Endothelial cell of umbilical vein (primary cell): ENCODE data around the gene SLC11A2. TPM values are rescaled to one million over a fixed set of nuclear protein-coding genes. Genes with fewer than 3 reads are reported as not detected.

Source experiments
- BruUV-seq: library from RNA; stranded (reverse); fragments of 400-500 nt; replicated peaks from 2 replicates; lab custom pipeline; 2021; lab: Mats Ljungman, UMichigan
- CTCF ChIA-PET: fragments of 300-600, 350-600 bp; sonication (Branson Sonifier 250); formaldehyde crosslinking; loops from one replicate; lab custom pipeline; 2021; ENCODE audit warnings: antibody characterized with exemption, inconsistent platforms; lab: Charles Lee
- POLR2A ChIA-PET: fragments of 300-600, 350-600 bp; sonication (Branson Sonifier 250); formaldehyde crosslinking; loops from one replicate; lab custom pipeline; 2021; ENCODE audit warnings: antibody characterized with exemption, inconsistent platforms; lab: Charles Lee
- DNase-seq: peaks from one replicate; pipeline ENCODE4 v3.0.0-alpha.2; 2011; ENCODE audit warnings: low read depth, low spot score
- FAIRE-seq: peaks from 2 replicates; lab custom pipeline; 2011; peaks lifted over from hg19 to GRCh38; lab: Jason Lieb, UNC
- H2AFZ ChIP-seq: 2 replicates; pipeline ENCODE4 v1.6.0; 2012; ENCODE audit warnings: low read depth, low read length, control low read depth, inconsistent platforms
- H3K27ac ChIP-seq: 2 replicates; pipeline ENCODE4 v1.5.1; 2011; ENCODE audit warnings: low read depth, mild to moderate bottlenecking, control low read depth, low read length, moderate library complexity; ENCODE audit not compliant: insufficient read depth
- H3K27me3 ChIP-seq, 2 experiments: 2 replicates each; pipeline versions ENCODE4 v1.6.0 to v1.6.1; 2011; ENCODE audit warnings: low read length in 2 of 2, mixed read lengths in 1 of 2; ENCODE audit not compliant: control insufficient read depth in 2 of 2, insufficient read depth in 2 of 2
- H3K36me3 ChIP-seq, 2 experiments: 2 replicates in 1 of 2; 3 replicates in 1 of 2; pipeline ENCODE4 v1.5.1; 2011; ENCODE audit warnings: low read length in 2 of 2, mild to moderate bottlenecking in 1 of 2, moderate library complexity in 1 of 2; ENCODE audit not compliant: control insufficient read depth in 2 of 2, insufficient read depth in 2 of 2; ENCODE audit errors: extremely low read depth in 1 of 2
- H3K4me1 ChIP-seq: 3 replicates; pipeline ENCODE4 v1.5.1; 2011; ENCODE audit warnings: mild to moderate bottlenecking, low read length; ENCODE audit not compliant: control insufficient read depth, insufficient read depth; ENCODE audit errors: extremely low read depth
- H3K4me2 ChIP-seq: 2 replicates; pipeline ENCODE4 v1.6.1; 2011; ENCODE audit warnings: low read length, control low read depth, mixed read lengths; ENCODE audit not compliant: insufficient read depth
- H3K4me3 ChIP-seq, 3 experiments: fragments of 200-600 bp in 1 of 3; sonication (generic), shearing (Covaris generic) in 1 of 3; replicated peaks in 1 of 3; 2 replicates each; pipeline ENCODE4 v1.5.1; 2011 to 2016; ENCODE audit warnings: control low read depth in 3 of 3, low read length in 3 of 3, mild to moderate bottlenecking in 2 of 3, inconsistent platforms in 1 of 3, low read depth in 1 of 3, moderate library complexity in 1 of 3; ENCODE audit not compliant: insufficient read depth in 1 of 3
- H3K79me2 ChIP-seq: 2 replicates; pipeline ENCODE4 v1.6.0; 2012; ENCODE audit warnings: low read length, inconsistent platforms; ENCODE audit not compliant: control insufficient read depth, insufficient read depth
- H3K9ac ChIP-seq: replicated peaks from 2 replicates; pipeline ENCODE3; 2011; ENCODE audit warnings: low read length, control low read depth; ENCODE audit not compliant: insufficient read depth; ENCODE audit errors: extremely low read depth
- H3K9me1 ChIP-seq: replicated peaks from 3 replicates; pipeline ENCODE4 v1.6.0; 2011; ENCODE audit warnings: mild to moderate bottlenecking, low read length; ENCODE audit not compliant: control insufficient read depth, insufficient read depth; ENCODE audit errors: extremely low read depth
- H3K9me3 ChIP-seq: replicated peaks from 2 replicates; pipeline ENCODE4 v1.5.1; 2012; ENCODE audit warnings: low read length, inconsistent platforms; ENCODE audit not compliant: control insufficient read depth, insufficient read depth
- H4K20me1 ChIP-seq: replicated peaks from 2 replicates; pipeline ENCODE3; 2011; ENCODE audit warnings: mild to moderate bottlenecking, low read length; ENCODE audit not compliant: control insufficient read depth, insufficient read depth; ENCODE audit errors: extremely low read depth
- CTCF ChIP-seq, 2 donors: IDR thresholded peaks; 1 replicate in 1 of 2; 2 replicates in 1 of 2; pipeline ENCODE4 v1.5.1; 2011; ENCODE audit warnings: low read length in 2 of 2, mild to moderate bottlenecking in 2 of 2, moderate library complexity in 2 of 2, control low read depth in 1 of 2, inconsistent platforms in 1 of 2, low read depth in 1 of 2; ENCODE audit not compliant: insufficient read depth in 1 of 2; ENCODE audit errors: extremely low read depth in 1 of 2
- EZH2 ChIP-seq: IDR thresholded peaks from 2 replicates; pipeline ENCODE4 v1.6.1; 2012; ENCODE audit warnings: borderline replicate concordance, low read depth, mild to moderate bottlenecking, moderate library complexity, low read length, inconsistent platforms; ENCODE audit not compliant: severe bottlenecking
- FOS ChIP-seq: IDR thresholded peaks from 2 replicates; pipeline ENCODE4 v1.6.1; 2011; ENCODE audit warnings: mild to moderate bottlenecking, low read length, moderate library complexity, borderline replicate concordance; ENCODE audit not compliant: insufficient read depth
- GATA2 ChIP-seq: IDR thresholded peaks from 2 replicates; pipeline ENCODE4 v1.7.0; 2011; ENCODE audit warnings: low read depth, mild to moderate bottlenecking, moderate library complexity, mixed read lengths, low read length; ENCODE audit not compliant: insufficient read length, insufficient read depth
- JUN ChIP-seq: IDR thresholded peaks from 2 replicates; pipeline ENCODE4 v1.6.1; 2011; ENCODE audit warnings: borderline replicate concordance, low read depth; ENCODE audit not compliant: insufficient read length, insufficient read depth
- MAX ChIP-seq: IDR thresholded peaks from 2 replicates; pipeline ENCODE4 v1.6.1; 2011; ENCODE audit not compliant: insufficient read depth, insufficient read length
- MYC ChIP-seq: IDR thresholded peaks from one replicate; pipeline ENCODE4 v1.6.1; 2011; ENCODE audit warnings: mild to moderate bottlenecking, low read depth, low read length
- POLR2A ChIP-seq: IDR thresholded peaks from 2 replicates; pipeline ENCODE4 v1.6.1; 2012; ENCODE audit warnings: low read depth, mild to moderate bottlenecking, control low read depth, low read length
- POLR2AphosphoS5 ChIP-seq: IDR thresholded peaks from 2 replicates; pipeline ENCODE4 v1.6.1; 2012; ENCODE audit warnings: low read depth, mild to moderate bottlenecking, control low read depth, low read length, moderate library complexity; ENCODE audit not compliant: insufficient read depth
- dilution Hi-C: fragments of 300-500 bp; cut with MboI; formaldehyde crosslinking; loops from one replicate; pipeline ENCODE4 v1.15.0; 2019; ENCODE audit warnings: low sequenced_read_pairs; ENCODE audit not compliant: extremely low pct_ligation_motif_present
- intact Hi-C: fragments of 100-400 bp; cut with micrococcal nuclease; formaldehyde crosslinking; loops from one replicate; pipeline ENCODE4 v1.10.0; 2022
- polyA plus RNA-seq, 4 experiments: library from polyadenylated mRNA; depleted of rRNA in 3 of 4; stranded (reverse) in 3 of 4; unstranded in 1 of 4; fragments of >200 nt; gene quantifications; 2 replicates each; pipeline versions ENCODE4 v1.2.1 to v1.2.3, GENCODE V29; 2011 to 2012; ENCODE audit warnings: missing spikeins in 1 of 4
- total RNA-seq: library from RNA; stranded (reverse); gene quantifications from 2 replicates; pipeline ENCODE4 v1.2.3, GENCODE V29; 2021

Gene SLC11A2
- total and polyA plus RNA-seq, 2 donors (not counting 3 experiments of a cell fraction or from before 2014, with no cell fraction given) = 47.5 to 56.4 TPM

GRCh38 chr12:50961708-50962107 is 64.5 kb downstream of the SLC11A2 start:
- no peak for DNase-seq
- dilution Hi-C loops = no loop called here

More at GRCh38 chr12:50961708-50962107, 64.5 kb downstream of the SLC11A2 start:
- no peak overlapping the region for H3K27ac ChIP-seq
- no peaks in the 10 kb centered on the region for H3K27me3 ChIP-seq
- no peak overlapping the region for H3K4me2 ChIP-seq
- H3K9ac ChIP-seq = no peak overlapping the region
- no peaks in the 10 kb centered on the region for H3K4me1 ChIP-seq
- CTCF ChIA-PET = no interaction called here
- H3K9me1 ChIP-seq = no peaks in the 10 kb centered on the region
- BruUV-seq = no TSS peak
- H3K4me3 ChIP-seq = no peak overlapping the region
- POLR2A ChIA-PET = no interaction called here
- no peak for FAIRE-seq
- H2AFZ ChIP-seq = no peak overlapping the region
- no peaks in the 10 kb centered on the region for H3K9me3 ChIP-seq
- TF ChIP-seq CTCF (IDR thresholded peaks at IDR 0.05; ENCODE audit: extremely low read depth in 1 of 2, insufficient read depth in 1 of 2, low read depth in 1 of 2, low read length in 2 of 2) = no peak
- TF ChIP-seq GATA2 = no peak
- no peak for TF ChIP-seq FOS
- no peak for TF ChIP-seq JUN
- TF ChIP-seq EZH2 = no peak
- no peak for TF ChIP-seq POLR2AphosphoS5
- TF ChIP-seq POLR2A = no peak
- no peak for TF ChIP-seq MYC
- no peak for TF ChIP-seq MAX
- intact Hi-C loops = no loop called here
- H3K79me2 ChIP-seq = no peaks in the 10 kb centered on the region
- no peaks in the 10 kb centered on the region for H4K20me1 ChIP-seq
- peaks cover 0 to 2% of the 10 kb centered on the region in 2 experiments for H3K36me3 ChIP-seq
